ENCODE measurements around the gene MPPED2. TPM values are rescaled to one million over a fixed set of nuclear protein-coding genes. Genes with fewer than 3 reads are reported as not detected.

Gene MPPED2
- total and polyA plus RNA-seq, 8 donors = 0.12 to 10.3 (median 2.5) TPM

GRCh38 chr11:30499940-30500339, 86.2 kb downstream of the MPPED2 start:
- H3K36me3 ChIP-seq = no peaks in the 10 kb centered on the region
- TF ChIP-seq POLR2A (IDR thresholded peaks at IDR 0.05) (no peak), POLR2AphosphoS5 (IDR thresholded peaks at IDR 0.05) (no peak), CTCF (IDR thresholded peaks at IDR 0.05) (no peak), EP300 (IDR thresholded peaks at IDR 0.05) (no peak)
- no peak overlapping the region for H3K4me3 ChIP-seq
- H3K27me3 ChIP-seq = no peaks in the 10 kb centered on the region
- intact Hi-C loops (cut with DNase I; ENCODE audit: low total_unique reads) = no loop called here
- no peaks in the 10 kb centered on the region for H3K9me3 ChIP-seq
- peaks cover 0 to 2% (median 0%) of the 10 kb centered on the region in 4 donors for H3K4me1 ChIP-seq
- no peak overlapping the region for H3K27ac ChIP-seq
- DNase-seq = no peak
- 58 to 88% (median 69%) methylated on average over 1 of the region's 1 CpG for WGBS, 5 donors

- Histone ChIP-seq H3K4me1 (peaks cover 0 to 2% (median 0%) of the 10 kb centered on the region in 4 donors), H3K4me3 (no peak overlapping the region), H3K27ac (no peak overlapping the region), H3K9me3 (no peaks in the 10 kb centered on the region), H3K36me3 (no peaks in the 10 kb centered on the region), H3K27me3 (no peaks in the 10 kb centered on the region)
- no peak for DNase-seq
- intact Hi-C loops (cut with DNase I; ENCODE audit: low total_unique reads) = no loop called here
- TF ChIP-seq POLR2A (IDR thresholded peaks at IDR 0.05) (no peak), CTCF (IDR thresholded peaks at IDR 0.05) (no peak), POLR2AphosphoS5 (IDR thresholded peaks at IDR 0.05) (no peak), EP300 (IDR thresholded peaks at IDR 0.05) (no peak)
- WGBS, 5 donors = 82 to 90% (median 87%) methylated on average over 5 of the region's 5 CpGs
Observed at GRCh38 chr11:30497600-30497999, 88.6 kb downstream of the MPPED2 start.

- no peak for DNase-seq
- no peaks in the 10 kb centered on the region for H3K9me3 ChIP-seq
- WGBS, 5 donors = 83 to 93% (median 91%) methylated on average over 3 of the region's 3 CpGs
- no peaks in the 10 kb centered on the region for H3K27me3 ChIP-seq
- TF ChIP-seq POLR2AphosphoS5 (IDR thresholded peaks at IDR 0.05) (no peak), POLR2A (IDR thresholded peaks at IDR 0.05) (no peak), CTCF (IDR thresholded peaks at IDR 0.05) (no peak), EP300 (IDR thresholded peaks at IDR 0.05) (no peak)
- no peaks in the 10 kb centered on the region for H3K36me3 ChIP-seq
- intact Hi-C loops (cut with DNase I; ENCODE audit: low total_unique reads) = no loop called here
- H3K27ac ChIP-seq = no peak overlapping the region
- H3K4me1 ChIP-seq = peaks cover 0 to 2% (median 0%) of the 10 kb centered on the region in 4 donors
- H3K4me3 ChIP-seq = no peak overlapping the region
Observed at GRCh38 chr11:30496935-30497334, 89.2 kb downstream of the MPPED2 start.

- intact Hi-C loops (cut with DNase I; ENCODE audit: low total_unique reads) = no loop called here
- TF ChIP-seq POLR2A (IDR thresholded peaks at IDR 0.05) = no peak
- TF ChIP-seq EP300 (IDR thresholded peaks at IDR 0.05) = no peak
- TF ChIP-seq POLR2AphosphoS5 (IDR thresholded peaks at IDR 0.05) = no peak
- no peak for TF ChIP-seq CTCF (IDR thresholded peaks at IDR 0.05)
Observed at GRCh38 chr11:30495437-30495836, 90.7 kb downstream of the MPPED2 start.

More at GRCh38 chr11:30495437-30495836, 90.7 kb downstream of the MPPED2 start:
- no peak overlapping the region for H3K27ac ChIP-seq
- WGBS, 5 donors = 60 to 67% (median 63%) methylated on average over 5 of the region's 5 CpGs
- H3K9me3 ChIP-seq = no peaks in the 10 kb centered on the region
- H3K4me1 ChIP-seq = peaks cover 0 to 2% (median 0%) of the 10 kb centered on the region in 4 donors
- no peaks in the 10 kb centered on the region for H3K36me3 ChIP-seq
- H3K27me3 ChIP-seq = no peaks in the 10 kb centered on the region
- no peak overlapping the region for H3K4me3 ChIP-seq
- DNase-seq = no peak

Measured in stomach (tissue), 9 donors.